Measurements from ENCODE around the gene CTNNBIP1. TPM values are rescaled to one million over a fixed set of nuclear protein-coding genes. Genes with fewer than 3 reads are reported as not detected.

The CTNNBIP1 gene
- total and polyA plus RNA-seq, 2 donors (not counting 1 experiment from before 2014, with no cell fraction given) = 6.9 to 8.7 TPM

DNA sequence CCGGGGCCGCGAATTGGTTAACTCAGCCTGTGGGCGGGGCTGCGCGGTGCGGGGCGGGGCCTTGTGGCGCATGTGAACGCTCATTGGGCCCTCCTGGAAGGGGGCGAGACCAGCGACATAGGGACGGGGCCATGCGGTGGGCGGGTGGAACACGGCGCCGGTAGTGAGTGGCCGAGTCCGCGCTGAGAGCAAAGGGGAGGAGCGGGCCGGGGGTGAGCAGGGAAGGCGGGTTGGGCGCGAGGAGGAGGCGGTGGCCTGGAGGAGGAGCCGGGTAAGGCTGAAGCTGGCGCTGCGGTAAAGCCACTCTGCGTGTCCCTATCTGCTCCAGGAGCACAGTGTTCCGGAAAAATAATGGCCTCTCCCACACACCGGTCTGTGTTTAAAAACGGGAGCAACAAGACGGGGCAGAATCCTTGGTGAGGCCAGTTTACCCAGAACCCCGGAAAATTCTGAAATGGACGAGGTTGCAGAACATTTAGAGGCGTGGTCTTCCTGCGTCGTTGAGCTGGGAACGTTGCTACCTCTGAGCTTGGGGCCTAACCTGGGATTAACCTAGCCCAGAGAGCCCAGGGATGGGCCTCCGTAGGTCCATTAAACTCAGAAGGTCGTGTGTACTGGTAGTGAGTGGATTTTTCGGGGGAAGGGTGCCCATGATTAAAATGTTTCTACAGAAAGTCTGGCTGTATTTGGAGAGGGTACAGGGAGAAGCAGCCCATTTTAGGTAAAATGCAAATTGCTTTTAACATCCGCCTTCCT, 532 bp upstream of the CTNNBIP1 start:
- Histone ChIP-seq H3K36me3 (replicated peaks in 1 of 2; ENCODE audit: control extremely low read depth in 1 of 2, control insufficient read depth in 1 of 2, extremely low read depth in 1 of 2, insufficient read depth in 2 of 2, low read length in 1 of 2) (no peaks in the 10 kb centered on the region), H3K9me3 (ENCODE audit: control extremely low read depth in 1 of 3, control insufficient read depth in 2 of 3, insufficient read depth in 1 of 3, low read length in 2 of 3) (no peaks in the 10 kb centered on the region), H3K4me3 (ENCODE audit: control extremely low read depth in 1 of 5, extremely low read depth in 1 of 5, insufficient read depth in 1 of 5, low read depth in 2 of 5, low read length in 4 of 5) (peak overlapping the region; percentile 65 to 96 (median 91)), H3K4me1 (ENCODE audit: control insufficient read depth in 2 of 2, insufficient read depth in 2 of 2, low read length in 2 of 2) (peaks cover 10 to 18% of the 10 kb centered on the region in 2 donors), H3K27me3 (replicated peaks in 1 of 4; ENCODE audit: control extremely low read depth in 1 of 4, control insufficient read depth in 3 of 4, insufficient read depth in 4 of 4, low read length in 3 of 4) (no peaks in the 10 kb centered on the region), H2AFZ (ENCODE audit: insufficient read depth, low read depth, low read length, poor library complexity, severe bottlenecking) (peak overlapping the region; percentile 84), H3K79me2 (ENCODE audit: control insufficient read depth, insufficient read depth, low read length) (peaks cover 15% of the 10 kb centered on the region), H3K27ac (ENCODE audit: low read length in 2 of 2) (peak overlapping the region; percentile 56 to 67), H3K9ac (ENCODE audit: low read length) (peak overlapping the region; percentile 76), H3K4me2 (replicated peaks; ENCODE audit: low read depth, low read length, poor library complexity, severe bottlenecking) (peak overlapping the region; percentile 80), H4K20me1 (ENCODE audit: control insufficient read depth, insufficient read depth, low read length, poor library complexity, severe bottlenecking) (no peaks in the 10 kb centered on the region)
- H3K4me3 Mint-ChIP-seq = peak overlapping the region; percentile 99
- TF ChIP-seq, protein P1, sequence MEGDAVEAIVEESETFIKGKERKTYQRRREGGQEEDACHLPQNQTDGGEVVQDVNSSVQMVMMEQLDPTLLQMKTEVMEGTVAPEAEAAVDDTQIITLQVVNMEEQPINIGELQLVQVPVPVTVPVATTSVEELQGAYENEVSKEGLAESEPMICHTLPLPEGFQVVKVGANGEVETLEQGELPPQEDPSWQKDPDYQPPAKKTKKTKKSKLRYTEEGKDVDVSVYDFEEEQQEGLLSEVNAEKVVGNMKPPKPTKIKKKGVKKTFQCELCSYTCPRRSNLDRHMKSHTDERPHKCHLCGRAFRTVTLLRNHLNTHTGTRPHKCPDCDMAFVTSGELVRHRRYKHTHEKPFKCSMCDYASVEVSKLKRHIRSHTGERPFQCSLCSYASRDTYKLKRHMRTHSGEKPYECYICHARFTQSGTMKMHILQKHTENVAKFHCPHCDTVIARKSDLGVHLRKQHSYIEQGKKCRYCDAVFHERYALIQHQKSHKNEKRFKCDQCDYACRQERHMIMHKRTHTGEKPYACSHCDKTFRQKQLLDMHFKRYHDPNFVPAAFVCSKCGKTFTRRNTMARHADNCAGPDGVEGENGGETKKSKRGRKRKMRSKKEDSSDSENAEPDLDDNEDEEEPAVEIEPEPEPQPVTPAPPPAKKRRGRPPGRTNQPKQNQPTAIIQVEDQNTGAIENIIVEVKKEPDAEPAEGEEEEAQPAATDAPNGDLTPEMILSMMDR (IDR thresholded peaks at IDR 0.05) = no peak
- TF ChIP-seq EZH2 (IDR thresholded peaks at IDR 0.05; ENCODE audit: borderline replicate concordance, insufficient read depth, low read depth, low read length, poor library complexity, severe bottlenecking) = no peak
- H3K9me3 Mint-ChIP-seq (ENCODE audit: insufficient read depth) = no peaks in the 10 kb centered on the region
- 0% methylated on average over 44 of the region's 45 CpGs for WGBS (ENCODE audit: insufficient coverage)
- intact Hi-C loops (cut with micrococcal nuclease) = loop anchor here (1.0 to 5.0 kb wide), 12 partner anchors 10 to 782 kb away; partner anchors contain the start of genes CENPS, KIF1B, LZIC and NMNAT1
- ATAC-seq (ENCODE audit: low read depth) (peak; percentile 89), DNase-seq (peak; percentile 99)
- ChIA-PET POLR2A (interaction anchor here (0.6 to 1.4 kb wide), 4 partner anchors 32 to 337 kb away, joined by 3 to 11 read pairs (median 5); partner anchors contain the start of genes LZIC and NMNAT1), CTCF (interaction anchor here (0.7 to 1.2 kb wide), 4 partner anchors 36 to 324 kb away, joined by 3 to 6 read pairs (median 4); partner anchors contain the start of gene KIF1B)
- peak overlapping the region; percentile 99 for H3K27ac Mint-ChIP-seq
- H3K27me3 Mint-ChIP-seq = no peaks in the 10 kb centered on the region
- H3K4me1 Mint-ChIP-seq = peaks cover 30% of the 10 kb centered on the region
